GM13976 (cell line): ENCODE measurements around the gene ABCC12.

Experiments
- DNase-seq: peaks from one replicate; pipeline ENCODE4 v3.0.0; 2012; ENCODE audit warnings: low spot score
- CTCF ChIP-seq: IDR thresholded peaks from 2 replicates; pipeline ENCODE4 v1.5.1; 2012; ENCODE audit warnings: borderline replicate concordance, mild to moderate bottlenecking; ENCODE audit not compliant: insufficient read depth; ENCODE audit errors: extremely low read depth, missing control alignments, control extremely low read depth
- in situ Hi-C: fragments of 300-500 bp; cut with MboI; formaldehyde crosslinking; loops from one replicate; pipeline ENCODE4 v1.12.0; 2022; ENCODE audit warnings: low sequenced_read_pairs, mixed read lengths, inconsistent platforms; ENCODE audit not compliant: unreplicated experiment

The ABCC12 gene

GRCh38 chr16:48155926-48156789 is at the start of gene ABCC12:
ABCC12 (minus strand) TSS chr16:48155993; CDS start chr16:48146424, 9,569 bp downstream.
- no peak for TF ChIP-seq CTCF
- DNase-seq = no peak
- in situ Hi-C loops = no loop called here

GRCh38 chr16:48204825-48205151 is 49.0 kb upstream of the ABCC12 start:
- no peak for DNase-seq
- in situ Hi-C loops = no loop called here
- no peak for TF ChIP-seq CTCF

- no peak for DNase-seq
- no peak for TF ChIP-seq CTCF
- in situ Hi-C loops = no loop called here
Observed at GRCh38 chr16:48203974-48204824, 48.4 kb upstream of the ABCC12 start.

- in situ Hi-C loops = no loop called here
- DNase-seq = no peak
- no peak for TF ChIP-seq CTCF
Observed at GRCh38 chr16:48201515-48202201, 45.9 kb upstream of the ABCC12 start.

GRCh38 chr16:48197294-48197693 is 41.5 kb upstream of the ABCC12 start:
- in situ Hi-C loops = loop anchor here (10.0 kb wide), 1 partner anchor 62 kb away; no protein-coding TSS in a partner anchor
- no peak for TF ChIP-seq CTCF
- DNase-seq = no peak
